Adrenal gland (tissue), 5 donors: ENCODE results near the gene CKB.

Source experiments
- POLR2A ChIP-seq, 2 donors: fragments of 450-650 bp; IDR thresholded peaks; one replicate each; pipeline ENCODE4 v1.6.1; 2017; ENCODE audit warnings: antibody characterized with exemption in 2 of 2, mild to moderate bottlenecking in 2 of 2, moderate library complexity in 1 of 2
- TF ChIP-seq, protein P1 (sequence below), 6 experiments: fragments of 450-650 bp in 4 of 6; fragments of 200-600 bp in 2 of 6; sonication (generic) in 1 of 6; IDR thresholded peaks; 1 replicate in 5 of 6; 2 replicates in 1 of 6; pipeline versions ENCODE4 v1.5.1 to v1.8.0; 2016 to 2021; ENCODE audit warnings: antibody characterized with exemption in 6 of 6, mild to moderate bottlenecking in 2 of 6, moderate library complexity in 1 of 6
- donor health status: DM: no; HTN: no; CAD: no.

DNA sequence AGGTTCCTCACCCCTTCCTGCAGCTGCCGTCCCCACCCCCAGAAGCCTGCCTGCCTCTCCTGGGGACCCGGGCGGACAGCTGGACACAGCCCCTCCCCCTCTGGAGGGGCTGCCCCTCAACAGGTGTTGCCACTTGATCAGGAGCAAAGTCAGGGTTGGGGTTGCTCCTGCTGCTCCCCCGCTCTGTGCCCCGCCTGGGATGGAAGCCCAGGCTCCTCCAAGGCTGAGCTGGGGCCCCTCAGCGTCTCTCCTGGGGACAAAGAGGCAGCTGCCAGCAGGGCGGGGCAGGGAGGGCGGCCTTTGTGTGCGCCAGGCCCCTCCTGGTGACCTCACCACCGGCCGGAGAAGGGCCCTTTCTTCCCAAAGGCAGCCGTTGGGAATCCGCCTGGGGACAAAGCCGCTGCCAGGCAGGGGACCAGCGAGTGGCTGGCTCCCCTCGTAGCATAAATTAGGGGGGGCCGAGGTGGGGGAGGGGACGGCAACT, 20.0 kb upstream of the CKB start:
- TF ChIP-seq, protein P1, sequence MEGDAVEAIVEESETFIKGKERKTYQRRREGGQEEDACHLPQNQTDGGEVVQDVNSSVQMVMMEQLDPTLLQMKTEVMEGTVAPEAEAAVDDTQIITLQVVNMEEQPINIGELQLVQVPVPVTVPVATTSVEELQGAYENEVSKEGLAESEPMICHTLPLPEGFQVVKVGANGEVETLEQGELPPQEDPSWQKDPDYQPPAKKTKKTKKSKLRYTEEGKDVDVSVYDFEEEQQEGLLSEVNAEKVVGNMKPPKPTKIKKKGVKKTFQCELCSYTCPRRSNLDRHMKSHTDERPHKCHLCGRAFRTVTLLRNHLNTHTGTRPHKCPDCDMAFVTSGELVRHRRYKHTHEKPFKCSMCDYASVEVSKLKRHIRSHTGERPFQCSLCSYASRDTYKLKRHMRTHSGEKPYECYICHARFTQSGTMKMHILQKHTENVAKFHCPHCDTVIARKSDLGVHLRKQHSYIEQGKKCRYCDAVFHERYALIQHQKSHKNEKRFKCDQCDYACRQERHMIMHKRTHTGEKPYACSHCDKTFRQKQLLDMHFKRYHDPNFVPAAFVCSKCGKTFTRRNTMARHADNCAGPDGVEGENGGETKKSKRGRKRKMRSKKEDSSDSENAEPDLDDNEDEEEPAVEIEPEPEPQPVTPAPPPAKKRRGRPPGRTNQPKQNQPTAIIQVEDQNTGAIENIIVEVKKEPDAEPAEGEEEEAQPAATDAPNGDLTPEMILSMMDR (IDR thresholded peaks at IDR 0.05): no peak
- no peak for TF ChIP-seq POLR2A (IDR thresholded peaks at IDR 0.05)
